Calu3 (cell line): Measurements from ENCODE around the gene BARX2. TPM values are rescaled to one million over a fixed set of nuclear protein-coding genes. Genes with fewer than 3 reads are reported as not detected.
A peak's percentile ranks its signal among the peaks of the same experiment; 100 is the strongest.

Experiments
- BruUV-seq: library from RNA; stranded (reverse); fragments of 400-500 nt; replicated peaks from 2 replicates; lab custom pipeline; 2021; lab: Mats Ljungman, UMichigan
- CTCF ChIA-PET: fragments of 300-600 bp; sonication (Branson Sonifier 250); formaldehyde crosslinking; loops from one replicate; lab custom pipeline; 2022; ENCODE audit warnings: antibody characterized with exemption; lab: Charles Lee
- DNase-seq: peaks from one replicate; pipeline ENCODE4 v3.0.0; 2022
- H3K27ac Mint-ChIP-seq: one replicate; pipeline ENCODE4 v1.8.0; 2022; ENCODE audit warnings: mixed read lengths; ENCODE audit not compliant: unreplicated experiment
- H3K27me3 Mint-ChIP-seq: one replicate; pipeline ENCODE4 v1.8.0; 2022; ENCODE audit warnings: mixed read lengths; ENCODE audit not compliant: unreplicated experiment
- H3K36me3 Mint-ChIP-seq: one replicate; pipeline ENCODE4 v1.8.0; 2022; ENCODE audit warnings: mild to moderate bottlenecking, moderate library complexity, mixed read lengths; ENCODE audit not compliant: insufficient read depth, unreplicated experiment
- H3K4me1 Mint-ChIP-seq: one replicate; pipeline ENCODE4 v1.8.0; 2022; ENCODE audit warnings: mild to moderate bottlenecking, low read depth, mixed read lengths; ENCODE audit not compliant: unreplicated experiment
- H3K4me3 Mint-ChIP-seq: one replicate; pipeline ENCODE4 v1.8.0; 2022; ENCODE audit warnings: mild to moderate bottlenecking, low read depth, moderate library complexity, mixed read lengths; ENCODE audit not compliant: unreplicated experiment
- H3K9me3 Mint-ChIP-seq: one replicate; pipeline ENCODE4 v1.8.0; 2022; ENCODE audit warnings: low read depth, mixed read lengths; ENCODE audit not compliant: unreplicated experiment
- CTCF ChIP-seq: fragments of 200-600 bp; IDR thresholded peaks from one replicate; pipeline ENCODE4 v1.8.0; 2022; ENCODE audit warnings: antibody characterized with exemption; ENCODE audit not compliant: unreplicated experiment
- intact Hi-C: fragments of 100-400 bp; cut with micrococcal nuclease; formaldehyde crosslinking; loops from one replicate; pipeline ENCODE4 v1.10.0; 2022; ENCODE audit not compliant: unreplicated experiment
- total RNA-seq: library from RNA; stranded (reverse); gene quantifications from 2 replicates; pipeline ENCODE4 v1.2.3, GENCODE V29; 2022

Gene BARX2
- total RNA-seq, 1 experiment from 2014 or later, result 41.6 TPM

- intact Hi-C loops, result loop anchor here (2.0 kb wide), 2 partner anchors 17 to 39 kb away; no protein-coding TSS in a partner anchor
- Mint-ChIP-seq H3K27ac (peak overlapping the region; percentile 84), H3K27me3 (no peaks in the 10 kb centered on the region), H3K4me1 (peaks cover 69% of the 10 kb centered on the region), H3K36me3 (peaks cover 15% of the 10 kb centered on the region), H3K4me3 (peak overlapping the region; percentile 19), H3K9me3 (no peaks in the 10 kb centered on the region)
- peak; percentile 42 for DNase-seq
- TF ChIP-seq CTCF, result no peak
- CTCF ChIA-PET, result interaction anchor here (0.9 to 1.3 kb wide), 2 partner anchors 13 to 277 kb away, joined by 3 read pairs; no protein-coding TSS in a partner anchor
- no TSS peak for BruUV-seq
Observed at GRCh38 chr11:129418039-129418438, 42.4 kb downstream of the BARX2 start.

GRCh38 chr11:129419386-129419785, 43.7 kb downstream of the BARX2 start:
- Mint-ChIP-seq H3K4me1 (peaks cover 67% of the 10 kb centered on the region), H3K9me3 (no peaks in the 10 kb centered on the region), H3K27me3 (no peaks in the 10 kb centered on the region), H3K4me3 (peak overlapping the region; percentile 19), H3K27ac (peak overlapping the region; percentile 84), H3K36me3 (peaks cover 23% of the 10 kb centered on the region)
- CTCF ChIA-PET, result interaction anchor here (2.5 kb wide), 1 partner anchor 16 kb away, joined by 7 read pairs; no protein-coding TSS in a partner anchor
- BruUV-seq, result no TSS peak
- intact Hi-C loops, result loop anchor here (2.0 kb wide), 2 partner anchors 15 to 41 kb away; no protein-coding TSS in a partner anchor
- no peak for DNase-seq
- TF ChIP-seq CTCF, result no peak

- CTCF ChIA-PET, result no interaction called here
- peaks cover 86% of the 10 kb centered on the region for H3K4me1 Mint-ChIP-seq
- H3K4me3 Mint-ChIP-seq, result no peak overlapping the region
- BruUV-seq, result no TSS peak
- peaks cover 19% of the 10 kb centered on the region for H3K36me3 Mint-ChIP-seq
- DNase-seq, result no peak
- no peak for TF ChIP-seq CTCF
- H3K27ac Mint-ChIP-seq, result no peak overlapping the region
- H3K27me3 Mint-ChIP-seq, result no peaks in the 10 kb centered on the region
- H3K9me3 Mint-ChIP-seq, result no peaks in the 10 kb centered on the region
- intact Hi-C loops, result no loop called here
Observed at GRCh38 chr11:129423426-129423825, 47.8 kb downstream of the BARX2 start.

GRCh38 chr11:129425214-129425613, 49.6 kb downstream of the BARX2 start:
- Mint-ChIP-seq H3K4me1 (peaks cover 74% of the 10 kb centered on the region), H3K36me3 (peaks cover 19% of the 10 kb centered on the region), H3K27me3 (no peaks in the 10 kb centered on the region), H3K9me3 (no peaks in the 10 kb centered on the region), H3K4me3 (peak overlapping the region; percentile 17), H3K27ac (peak overlapping the region; percentile 14)
- no TSS peak for BruUV-seq
- CTCF ChIA-PET, result interaction anchor here (0.7 to 1.5 kb wide), 2 partner anchors 10 to 49 kb away, joined by 3 to 10 read pairs; no protein-coding TSS in a partner anchor
- TF ChIP-seq CTCF, result no peak
- intact Hi-C loops, result no loop called here
- DNase-seq, result no peak
